Upper lobe of left lung (tissue), 4 donors: ENCODE results near the gene MX2.
"Not testable (repeated sequence)": the region's sequence is repeated elsewhere in the genome, so short reads cannot be mapped to it uniquely, and the experiment has no call there.

Experiments used
- CTCF ChIP-seq, 6 experiments: fragments of 450-650 bp in 4 of 6; fragments of 200-600 bp in 2 of 6; sonication (generic) in 2 of 6; IDR thresholded peaks; one replicate each; pipeline ENCODE4 v1.5.1; 2016 to 2019; ENCODE audit warnings: antibody characterized with exemption in 6 of 6
- POLR2A ChIP-seq, 4 donors: fragments of 450-650 bp; IDR thresholded peaks; one replicate each; pipeline ENCODE4 v1.5.1; 2016 to 2017; ENCODE audit warnings: antibody characterized with exemption in 4 of 4, mild to moderate bottlenecking in 2 of 4
- POLR2AphosphoS5 ChIP-seq, 2 donors: sonication (generic); formaldehyde crosslinking; IDR thresholded peaks; one replicate each; pipeline ENCODE4 v1.5.1; 2017; ENCODE audit warnings: antibody characterized with exemption in 2 of 2

GRCh38 chr21:41420998-41421397 lies 59.2 kb downstream of the MX2 start:
- TF ChIP-seq CTCF, POLR2AphosphoS5, POLR2A (IDR thresholded peaks at IDR 0.05): not testable (repeated sequence)
